IMR-90 (cell line): Measurements from ENCODE around the gene SLC30A5. TPM values are rescaled to one million over a fixed set of nuclear protein-coding genes. Genes with fewer than 3 reads are reported as not detected.

Experiments
- ATAC-seq: fragments of 200-7000 bp; cut with Tn5 transposase; 2 replicates; pipeline ENCODE4 v1.9.1; 2020; ENCODE audit warnings: low read depth, mild to moderate bottlenecking, moderate library complexity
- BruUV-seq: library from RNA; stranded (reverse); fragments of 400-500 nt; replicated peaks from 2 replicates; lab custom pipeline; 2021; lab: Mats Ljungman, UMichigan
- CTCF ChIA-PET: fragments of 300-600 bp; formaldehyde crosslinking; extraction: SDS; loops from one replicate; lab custom pipeline; 2021; ENCODE audit warnings: antibody characterized with exemption; lab: Yijun Ruan, JAX
- POLR2A ChIA-PET: fragments of 300-600 bp; sonication (Branson Sonifier 250); formaldehyde crosslinking; loops from one replicate; lab custom pipeline; 2022; ENCODE audit warnings: antibody characterized with exemption; ENCODE audit not compliant: unreplicated experiment; lab: Charles Lee
- DNase-seq: peaks from one replicate; pipeline ENCODE4 v3.0.0; 2013
- H2AFZ ChIP-seq: replicated peaks from 2 replicates; pipeline ENCODE3; 2013; ENCODE audit warnings: low read length, mild to moderate bottlenecking; ENCODE audit not compliant: poor library complexity
- H2AK5ac ChIP-seq: 2 replicates; pipeline ENCODE4 v1.6.1; 2013; ENCODE audit warnings: low read depth, low read length, inconsistent platforms
- H2AK9ac ChIP-seq: replicated peaks from 2 replicates; pipeline ENCODE3; 2013; ENCODE audit warnings: mild to moderate bottlenecking, low read depth, low read length, moderate library complexity; ENCODE audit not compliant: poor library complexity
- H2BK120ac ChIP-seq: 2 replicates; pipeline ENCODE4 v1.6.1; 2013; ENCODE audit warnings: low read depth, low read length, inconsistent platforms
- H2BK15ac ChIP-seq: 3 replicates; pipeline ENCODE4 v1.6.1; 2013; ENCODE audit warnings: low read depth, low read length, inconsistent platforms
- H2BK20ac ChIP-seq: 2 replicates; pipeline ENCODE4 v1.6.1; 2013; ENCODE audit warnings: low read depth, mild to moderate bottlenecking, inconsistent platforms, low read length, moderate library complexity
- H2BK5ac ChIP-seq: 2 replicates; pipeline ENCODE4 v1.6.1; 2013; ENCODE audit warnings: mild to moderate bottlenecking, low read depth, low read length, inconsistent platforms; ENCODE audit not compliant: poor library complexity, severe bottlenecking
- H3K14ac ChIP-seq: replicated peaks from 2 replicates; pipeline ENCODE4 v1.6.1; 2013; ENCODE audit warnings: low read depth, low read length, inconsistent platforms
- H3K18ac ChIP-seq: 2 replicates; pipeline ENCODE4 v1.6.1; 2013; ENCODE audit warnings: low read depth, low read length, control low read depth
- H3K23ac ChIP-seq: 2 replicates; pipeline ENCODE4 v1.6.1; 2013; ENCODE audit warnings: low read depth, low read length, inconsistent platforms
- H3K27ac ChIP-seq: 2 replicates; pipeline ENCODE4 v1.5.1; 2013; ENCODE audit warnings: mild to moderate bottlenecking, control low read depth, low read length; ENCODE audit not compliant: insufficient read depth
- H3K27me3 ChIP-seq: 2 replicates; pipeline ENCODE4 v1.6.1; 2013; ENCODE audit warnings: low read length; ENCODE audit not compliant: control insufficient read depth, insufficient read depth
- H3K36me3 ChIP-seq: 2 replicates; pipeline ENCODE4 v1.6.1; 2013; ENCODE audit warnings: low read length, mixed read lengths; ENCODE audit not compliant: control insufficient read depth, insufficient read depth
- H3K4ac ChIP-seq: 2 replicates; pipeline ENCODE4 v1.6.1; 2013; ENCODE audit warnings: low read depth, low read length, inconsistent platforms
- H3K4me1 ChIP-seq: 2 replicates; pipeline ENCODE4 v1.6.1; 2013; ENCODE audit warnings: low read length, mixed read lengths; ENCODE audit not compliant: control insufficient read depth, insufficient read depth
- H3K4me2 ChIP-seq: 2 replicates; pipeline ENCODE4 v1.6.1; 2013; ENCODE audit warnings: low read depth, mild to moderate bottlenecking, control low read depth, low read length, moderate library complexity
- H3K4me3 ChIP-seq: 2 replicates; pipeline ENCODE4 v1.5.1; 2013; ENCODE audit warnings: low read depth, mild to moderate bottlenecking, control low read depth, low read length, moderate library complexity; ENCODE audit not compliant: insufficient read depth
- H3K56ac ChIP-seq: 2 replicates; pipeline ENCODE4 v1.6.1; 2013; ENCODE audit warnings: low read length, inconsistent platforms; ENCODE audit not compliant: insufficient read depth; ENCODE audit errors: extremely low read depth
- H3K79me1 ChIP-seq, 2 experiments: 2 replicates each; pipeline ENCODE4 v1.6.1; 2013; ENCODE audit warnings: low read length in 2 of 2, inconsistent platforms in 1 of 2, low read depth in 1 of 2
- H3K9ac ChIP-seq: 2 replicates; pipeline ENCODE4 v1.6.1; 2013; ENCODE audit warnings: low read depth, low read length, control low read depth
- H3K9me1 ChIP-seq: 2 replicates; pipeline ENCODE4 v1.6.1; 2013; ENCODE audit warnings: low read length, inconsistent platforms; ENCODE audit not compliant: insufficient read depth
- H3K9me3 ChIP-seq: 2 replicates; pipeline ENCODE4 v1.6.1; 2013; ENCODE audit warnings: low read length; ENCODE audit not compliant: control insufficient read depth, insufficient read depth
- H4K20me1 ChIP-seq: 2 replicates; pipeline ENCODE4 v1.6.1; 2013; ENCODE audit warnings: low read length, inconsistent platforms; ENCODE audit not compliant: insufficient read depth
- H4K5ac ChIP-seq: 2 replicates; pipeline ENCODE4 v1.6.1; 2013; ENCODE audit warnings: mild to moderate bottlenecking, low read depth, low read length, control low read depth
- H4K8ac ChIP-seq, 2 experiments: 2 replicates each; pipeline ENCODE4 v1.6.1; 2013; ENCODE audit warnings: low read depth in 2 of 2, low read length in 2 of 2, control low read depth in 1 of 2, inconsistent platforms in 1 of 2
- H4K91ac ChIP-seq: 2 replicates; pipeline ENCODE4 v1.6.1; 2013; ENCODE audit warnings: low read depth, low read length, inconsistent platforms; ENCODE audit not compliant: insufficient read depth
- BHLHE40 ChIP-seq: fragments of 150-350 bp; IDR thresholded peaks from 2 replicates; pipeline ENCODE4 v1.6.1; 2016; ENCODE audit warnings: mild to moderate bottlenecking, low read depth, low read length
- CEBPB ChIP-seq: IDR thresholded peaks from 2 replicates; pipeline ENCODE4 v1.6.1; 2012; ENCODE audit warnings: low read depth, low read length, improper control_type of control experiment
- ELK1 ChIP-seq: fragments of 150-350 bp; IDR thresholded peaks from 2 replicates; pipeline ENCODE4 v1.6.1; 2016; ENCODE audit warnings: low read depth, mild to moderate bottlenecking, low read length, moderate library complexity, borderline replicate concordance
- FOS ChIP-seq: fragments of 150-350 bp; IDR thresholded peaks from 2 replicates; pipeline ENCODE4 v1.6.1; 2016; ENCODE audit warnings: low read depth, low read length
- MAFK ChIP-seq: IDR thresholded peaks from 2 replicates; pipeline ENCODE4 v1.6.1; 2012; ENCODE audit warnings: low read depth, low read length, improper control_type of control experiment
- MAZ ChIP-seq: IDR thresholded peaks from 2 replicates; pipeline ENCODE4 v1.6.1; 2012; ENCODE audit warnings: low read depth, mild to moderate bottlenecking, low read length, improper control_type of control experiment, moderate library complexity, borderline replicate concordance
- MXI1 ChIP-seq: IDR thresholded peaks from 2 replicates; pipeline ENCODE4 v1.6.1; 2012; ENCODE audit warnings: low read depth, mild to moderate bottlenecking, low read length, moderate library complexity, borderline replicate concordance
- NFE2L2 ChIP-seq: fragments of 150-350 bp; IDR thresholded peaks from 2 replicates; pipeline ENCODE4 v1.6.1; 2016; ENCODE audit warnings: low read depth, mild to moderate bottlenecking, low read length
- RAD21 ChIP-seq: IDR thresholded peaks from 2 replicates; pipeline ENCODE4 v1.6.1; 2012; ENCODE audit warnings: low read length, improper control_type of control experiment
- RCOR1 ChIP-seq: IDR thresholded peaks from 2 replicates; pipeline ENCODE4 v1.6.1; 2012; ENCODE audit warnings: mild to moderate bottlenecking, low read length, improper control_type of control experiment; ENCODE audit not compliant: insufficient replicate concordance
- RFX5 ChIP-seq: IDR thresholded peaks from 2 replicates; pipeline ENCODE4 v1.8.0; 2012; ENCODE audit warnings: low read depth, mild to moderate bottlenecking, low read length, moderate library complexity
- SMC3 ChIP-seq: fragments of 150-350 bp; IDR thresholded peaks from 2 replicates; pipeline ENCODE4 v1.6.1; 2016; ENCODE audit warnings: low read depth, mild to moderate bottlenecking, antibody characterized with exemption, low read length, moderate library complexity
- USF2 ChIP-seq: fragments of 150-350 bp; IDR thresholded peaks from 2 replicates; pipeline ENCODE4 v1.6.1; 2017; ENCODE audit warnings: mild to moderate bottlenecking, antibody characterized with exemption, low read length, low read depth
- WGBS, 2 experiments: methylation state at CpG; one replicate each; pipeline versions ENCODE4 v1.1.5 to v1.1.7; 2013; ENCODE audit warnings: missing lambda C conversion rate in 2 of 2; ENCODE audit not compliant: insufficient read length in 1 of 2; ENCODE audit errors: extremely low coverage in 2 of 2; 5-methylcytosine and 5-hydroxymethylcytosine counted together
- dilution Hi-C: fragments of 300-500 bp; cut with HindIII; formaldehyde crosslinking; loops from one replicate; pipeline ENCODE4 v1.14.3; 2018; ENCODE audit warnings: low sequenced_read_pairs; ENCODE audit not compliant: unreplicated experiment
- in situ Hi-C: fragments of 300-500 bp; cut with MboI; formaldehyde crosslinking; loops from 3 replicates; pipeline ENCODE4 v1.14.3; 2019; ENCODE audit warnings: low sequenced_read_pairs, inconsistent platforms, mixed read lengths
- intact Hi-C: fragments of 100-400 bp; cut with micrococcal nuclease; formaldehyde crosslinking; loops from 2 replicates; pipeline ENCODE4 v1.10.0; 2022
- polyA plus RNA-seq, 3 experiments: library from polyadenylated mRNA; depleted of rRNA; stranded (reverse); fragments of >200 nt; gene quantifications; 2 replicates each; pipeline ENCODE4 v1.2.3, GENCODE V29; 2012; ENCODE audit warnings: low replicate concordance in 1 of 3
- total RNA-seq: library from RNA; depleted of rRNA; stranded (reverse); fragments of >200 nt; gene quantifications from 2 replicates; pipeline ENCODE4 v1.2.3, GENCODE V29; 2012
- TF ChIP-seq, protein P1 (sequence below): conservative IDR thresholded peaks from 2 replicates; pipeline ENCODE4 v1.5.1; 2012; ENCODE audit warnings: mild to moderate bottlenecking, low read depth, low read length, improper control_type of control experiment

The SLC30A5 gene
- total and polyA plus RNA-seq, 2 of the 4 experiments (the other 2 are of a cell fraction): 21.2 to 34.8 TPM

DNA sequence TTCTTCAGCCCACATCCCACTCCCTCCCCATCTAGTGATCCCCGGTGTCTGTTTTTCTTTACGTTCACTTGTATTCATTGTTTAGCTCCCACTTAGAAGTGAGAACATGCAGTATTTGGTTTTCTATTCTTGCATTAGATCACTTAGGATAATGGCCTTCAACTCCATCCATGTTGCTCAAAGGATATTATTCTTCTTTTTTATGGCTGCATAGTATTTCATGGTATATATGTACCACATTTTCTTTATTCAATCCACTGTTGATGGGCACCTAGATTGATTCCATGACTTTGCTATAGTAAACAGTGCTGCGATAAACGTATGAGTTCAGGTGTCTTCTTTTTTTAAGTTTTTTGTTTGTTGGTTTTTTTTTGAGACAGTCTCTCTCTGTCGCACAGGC, 44.0 kb downstream of the SLC30A5 start:
- Histone ChIP-seq H3K56ac (no peak overlapping the region), H2BK5ac (no peak overlapping the region), H2AK9ac (no peak overlapping the region), H3K79me1 (no peaks in the 10 kb centered on the region), H4K91ac (no peak overlapping the region), H3K4ac (no peak overlapping the region), H3K4me3 (no peak overlapping the region), H3K23ac (no peak overlapping the region), H3K27me3 (no peaks in the 10 kb centered on the region), H2AK5ac (no peak overlapping the region), H3K9ac (no peak overlapping the region), H3K4me1 (no peaks in the 10 kb centered on the region), H3K9me1 (no peaks in the 10 kb centered on the region), H2BK15ac (no peak overlapping the region), H3K27ac (no peak overlapping the region), H4K5ac (no peak overlapping the region), H2BK20ac (no peak overlapping the region), H2AFZ (no peak overlapping the region), H3K18ac (no peak overlapping the region), H3K9me3 (no peaks in the 10 kb centered on the region), H3K14ac (no peak overlapping the region), H3K36me3 (peaks cover 2% of the 10 kb centered on the region; the same call in 1 of the 2 replicates), H4K20me1 (no peaks in the 10 kb centered on the region), H2BK120ac (no peak overlapping the region), H3K4me2 (no peak overlapping the region), H4K8ac (no peak overlapping the region)
- no TSS peak for BruUV-seq
- intact Hi-C loops: no loop called here
- CTCF ChIA-PET: no interaction called here
- ATAC-seq: no peak
- WGBS, 2 experiments: 100% methylated on average over 2 of the region's 5 CpGs; no CpG with 5 or more reads in 1 of the 2 experiments
- no peak for DNase-seq
- dilution Hi-C loops: no loop called here
- no peak for TF ChIP-seq ELK1
- TF ChIP-seq, protein P1, sequence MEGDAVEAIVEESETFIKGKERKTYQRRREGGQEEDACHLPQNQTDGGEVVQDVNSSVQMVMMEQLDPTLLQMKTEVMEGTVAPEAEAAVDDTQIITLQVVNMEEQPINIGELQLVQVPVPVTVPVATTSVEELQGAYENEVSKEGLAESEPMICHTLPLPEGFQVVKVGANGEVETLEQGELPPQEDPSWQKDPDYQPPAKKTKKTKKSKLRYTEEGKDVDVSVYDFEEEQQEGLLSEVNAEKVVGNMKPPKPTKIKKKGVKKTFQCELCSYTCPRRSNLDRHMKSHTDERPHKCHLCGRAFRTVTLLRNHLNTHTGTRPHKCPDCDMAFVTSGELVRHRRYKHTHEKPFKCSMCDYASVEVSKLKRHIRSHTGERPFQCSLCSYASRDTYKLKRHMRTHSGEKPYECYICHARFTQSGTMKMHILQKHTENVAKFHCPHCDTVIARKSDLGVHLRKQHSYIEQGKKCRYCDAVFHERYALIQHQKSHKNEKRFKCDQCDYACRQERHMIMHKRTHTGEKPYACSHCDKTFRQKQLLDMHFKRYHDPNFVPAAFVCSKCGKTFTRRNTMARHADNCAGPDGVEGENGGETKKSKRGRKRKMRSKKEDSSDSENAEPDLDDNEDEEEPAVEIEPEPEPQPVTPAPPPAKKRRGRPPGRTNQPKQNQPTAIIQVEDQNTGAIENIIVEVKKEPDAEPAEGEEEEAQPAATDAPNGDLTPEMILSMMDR: no peak
- no peak for TF ChIP-seq FOS
- no peak for TF ChIP-seq SMC3
- no peak for TF ChIP-seq RFX5
- no peak for TF ChIP-seq RAD21
- no peak for TF ChIP-seq MXI1
- TF ChIP-seq NFE2L2: no peak
- no peak for TF ChIP-seq RCOR1
- no peak for TF ChIP-seq MAFK
- TF ChIP-seq BHLHE40: no peak
- no peak for TF ChIP-seq CEBPB
- TF ChIP-seq USF2: no peak
- no peak for TF ChIP-seq MAZ
- POLR2A ChIA-PET: no interaction called here
- in situ Hi-C loops: no loop called here
